ENCODE results near the gene TTC16.

DNA sequence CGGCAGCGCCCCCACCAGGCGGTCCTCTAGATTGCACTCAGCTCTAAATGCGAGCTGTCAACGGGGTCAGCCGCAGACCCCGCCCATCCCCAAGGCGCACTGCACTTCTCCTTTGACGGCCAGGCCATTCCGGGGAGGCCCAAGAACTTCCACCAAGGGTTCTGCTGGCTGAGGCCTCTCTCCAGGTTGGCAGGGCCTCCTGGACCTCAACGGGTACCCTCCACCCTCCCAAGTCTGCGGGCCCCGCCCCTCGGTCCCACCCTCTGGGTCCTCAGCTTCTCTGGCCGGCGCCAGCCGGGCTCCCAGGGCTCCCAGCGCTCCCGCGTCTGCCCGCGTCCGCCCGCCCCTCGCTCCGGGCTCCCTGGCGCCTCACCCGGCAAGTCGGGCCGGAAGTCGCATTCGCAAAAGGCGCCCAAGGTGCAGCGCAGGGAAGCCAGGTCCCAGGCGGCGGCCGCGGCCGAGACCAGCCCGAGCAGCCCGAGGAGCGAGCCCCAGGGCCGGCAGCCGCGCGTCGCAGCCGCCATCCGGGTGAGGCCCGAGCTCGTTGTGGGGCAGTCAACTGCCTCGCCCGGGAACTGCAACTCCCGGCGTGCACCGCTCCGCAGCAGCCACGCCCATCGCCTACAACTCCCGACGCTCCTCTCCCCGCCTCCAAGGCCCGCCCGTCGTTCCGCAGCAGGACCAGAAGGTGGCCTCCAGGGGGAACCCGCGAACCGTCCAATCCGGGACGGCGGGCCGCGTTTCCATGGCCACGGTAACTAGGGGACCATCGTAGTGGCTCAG is 19.1 kb downstream of the TTC16 start, which contains the start of gene TOR2A:
- TF ChIP-seq EZH2 (IDR thresholded peaks at IDR 0.05; ENCODE audit: borderline replicate concordance, insufficient read depth, low read depth, low read length, poor library complexity, severe bottlenecking): no peak
- TF ChIP-seq, protein P1, sequence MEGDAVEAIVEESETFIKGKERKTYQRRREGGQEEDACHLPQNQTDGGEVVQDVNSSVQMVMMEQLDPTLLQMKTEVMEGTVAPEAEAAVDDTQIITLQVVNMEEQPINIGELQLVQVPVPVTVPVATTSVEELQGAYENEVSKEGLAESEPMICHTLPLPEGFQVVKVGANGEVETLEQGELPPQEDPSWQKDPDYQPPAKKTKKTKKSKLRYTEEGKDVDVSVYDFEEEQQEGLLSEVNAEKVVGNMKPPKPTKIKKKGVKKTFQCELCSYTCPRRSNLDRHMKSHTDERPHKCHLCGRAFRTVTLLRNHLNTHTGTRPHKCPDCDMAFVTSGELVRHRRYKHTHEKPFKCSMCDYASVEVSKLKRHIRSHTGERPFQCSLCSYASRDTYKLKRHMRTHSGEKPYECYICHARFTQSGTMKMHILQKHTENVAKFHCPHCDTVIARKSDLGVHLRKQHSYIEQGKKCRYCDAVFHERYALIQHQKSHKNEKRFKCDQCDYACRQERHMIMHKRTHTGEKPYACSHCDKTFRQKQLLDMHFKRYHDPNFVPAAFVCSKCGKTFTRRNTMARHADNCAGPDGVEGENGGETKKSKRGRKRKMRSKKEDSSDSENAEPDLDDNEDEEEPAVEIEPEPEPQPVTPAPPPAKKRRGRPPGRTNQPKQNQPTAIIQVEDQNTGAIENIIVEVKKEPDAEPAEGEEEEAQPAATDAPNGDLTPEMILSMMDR (IDR thresholded peaks at IDR 0.05): peak; percentile 49
